ENCODE measurements around the gene SOX15. TPM values are rescaled to one million over a fixed set of nuclear protein-coding genes. Genes with fewer than 3 reads are reported as not detected.

Gene SOX15
- total RNA-seq, 2 experiments from 2014 or later: 0.84 to 1.6 TPM

GRCh38 chr17:7620835-7621234 is 30.9 kb upstream of the SOX15 start:
- Histone ChIP-seq H3K4me3 (ENCODE audit: low read depth, low read length, poor library complexity, severe bottlenecking) (no peak overlapping the region), H3K27ac (ENCODE audit: low read depth, low read length, poor library complexity, severe bottlenecking) (no peak overlapping the region), H3K79me2 (ENCODE audit: insufficient read depth, low read depth, low read length) (no peaks in the 10 kb centered on the region), H2AFZ (ENCODE audit: low read length) (no peak overlapping the region), H3K9me3 (ENCODE audit: low read length) (no peaks in the 10 kb centered on the region), H3K9me2 (ENCODE audit: insufficient read depth, low read length) (no peaks in the 10 kb centered on the region), H3K4me2 (ENCODE audit: low read length) (no peak overlapping the region), H3K36me3 (ENCODE audit: insufficient read depth, low read length) (no peaks in the 10 kb centered on the region), H3K4me1 (ENCODE audit: insufficient read depth, low read length, poor library complexity, severe bottlenecking) (no peaks in the 10 kb centered on the region), H4K20me1 (ENCODE audit: insufficient read depth, low read length) (no peaks in the 10 kb centered on the region)
- DNase-seq (ENCODE audit: low spot score): no peak
- no TSS peak for BruUV-seq (replicated peaks)
- POLR2A ChIA-PET: interaction anchor here (0.6 to 1.2 kb wide), 2 partner anchors 12 to 68 kb away, joined by 3 read pairs; no protein-coding TSS in a partner anchor
- intact Hi-C loops (cut with micrococcal nuclease; ENCODE audit: unreplicated experiment): no loop called here
- no peak for TF ChIP-seq CTCF (conservative IDR thresholded peaks at IDR 0.05; ENCODE audit: low read length)
- no peak for TF ChIP-seq EZH2phosphoT487 (IDR thresholded peaks at IDR 0.05; ENCODE audit: borderline replicate concordance, low read depth, low read length)
- CTCF ChIA-PET (ENCODE audit: unreplicated experiment): no interaction called here

GRCh38 chr17:7618608-7619007 is 28.7 kb upstream of the SOX15 start:
- POLR2A ChIA-PET: interaction anchor here (0.7 kb wide), 2 partner anchors 8 to 378 kb away, joined by 3 read pairs; no protein-coding TSS in a partner anchor
- H3K4me3 ChIP-seq (ENCODE audit: low read depth, low read length, poor library complexity, severe bottlenecking): no peak overlapping the region
- BruUV-seq (replicated peaks): no TSS peak

More at GRCh38 chr17:7618608-7619007, 28.7 kb upstream of the SOX15 start:
- no peaks in the 10 kb centered on the region for H3K9me2 ChIP-seq (ENCODE audit: insufficient read depth, low read length)
- DNase-seq (ENCODE audit: low spot score): no peak
- H3K9me3 ChIP-seq (ENCODE audit: low read length): no peaks in the 10 kb centered on the region
- H3K4me2 ChIP-seq (ENCODE audit: low read length): no peak overlapping the region
- H4K20me1 ChIP-seq (ENCODE audit: insufficient read depth, low read length): peaks cover 5% of the 10 kb centered on the region; the same call in 1 of the 2 replicates
- peaks cover 3% of the 10 kb centered on the region for H3K4me1 ChIP-seq (ENCODE audit: insufficient read depth, low read length, poor library complexity, severe bottlenecking)
- CTCF ChIA-PET (ENCODE audit: unreplicated experiment): no interaction called here
- intact Hi-C loops (cut with micrococcal nuclease; ENCODE audit: unreplicated experiment): no loop called here
- no peaks in the 10 kb centered on the region for H3K36me3 ChIP-seq (ENCODE audit: insufficient read depth, low read length)
- H2AFZ ChIP-seq (ENCODE audit: low read length): no peak overlapping the region
- H3K27ac ChIP-seq (ENCODE audit: low read depth, low read length, poor library complexity, severe bottlenecking): no peak overlapping the region
- TF ChIP-seq CTCF (conservative IDR thresholded peaks at IDR 0.05; ENCODE audit: low read length): no peak
- no peak for TF ChIP-seq EZH2phosphoT487 (IDR thresholded peaks at IDR 0.05; ENCODE audit: borderline replicate concordance, low read depth, low read length)
- H3K79me2 ChIP-seq (ENCODE audit: insufficient read depth, low read depth, low read length): peaks cover 7% of the 10 kb centered on the region
